ENCODE measurements around the gene DIRAS2.
A peak's percentile ranks its signal among the peaks of the same experiment; 100 is the strongest.

Gene DIRAS2

DNA sequence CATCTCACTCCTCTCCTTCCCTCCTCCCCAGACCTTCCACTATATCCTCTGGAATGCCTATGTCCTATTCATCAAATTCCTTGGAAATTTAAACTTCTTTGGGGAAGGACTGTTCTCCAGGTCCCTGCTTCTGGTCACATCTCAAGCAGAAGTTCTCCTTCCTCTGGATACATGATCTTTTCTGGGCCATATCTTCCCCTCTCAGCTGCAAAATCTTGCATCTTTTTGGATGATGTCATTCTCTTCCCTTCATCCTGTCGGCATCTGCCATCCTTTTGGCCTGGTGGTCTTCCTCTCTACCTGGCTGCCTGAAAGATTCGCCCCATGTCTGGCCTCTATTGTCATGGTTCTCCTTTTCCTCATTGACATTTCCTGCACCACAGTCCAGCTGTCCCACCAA lies 5.2 kb upstream of the DIRAS2 start:
- Histone ChIP-seq H3K27ac (ENCODE audit: low read depth, low read length, severe bottlenecking) (no peak overlapping the region), H3K36me3 (ENCODE audit: control insufficient read depth, insufficient read depth, low read length) (no peaks in the 10 kb centered on the region), H3K4me3 (ENCODE audit: extremely low read depth, insufficient read depth, low read length, poor library complexity, severe bottlenecking) (no peak overlapping the region), H3K4me1 (ENCODE audit: control insufficient read depth, insufficient read depth, low read length, poor library complexity, severe bottlenecking) (no peaks in the 10 kb centered on the region), H3K9me3 (ENCODE audit: control insufficient read depth, low read length) (peaks cover 4% of the 10 kb centered on the region)
- 88 to 90% methylated on average over 2 of the region's 2 CpGs for WGBS, 2 experiments (ENCODE audit: insufficient coverage in 2 of 2)

DNA sequence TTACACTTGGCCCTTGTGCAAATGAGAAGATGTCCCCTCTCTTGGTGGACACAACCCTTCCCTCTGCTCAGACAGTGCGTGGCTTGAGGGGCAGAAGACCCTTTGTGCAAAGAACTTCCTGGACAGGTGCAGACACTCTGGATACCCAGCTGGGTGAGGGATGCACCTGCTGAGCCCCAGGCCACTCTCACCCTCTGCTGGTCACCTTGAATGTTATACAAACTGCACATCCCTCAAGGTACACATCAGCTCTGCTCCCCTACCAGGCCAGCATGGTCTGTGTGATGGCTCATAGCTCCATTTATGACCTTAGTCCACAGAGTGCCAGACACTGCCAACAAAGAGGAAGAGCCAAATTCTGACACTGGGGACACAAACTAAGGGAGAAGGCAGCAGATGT lies 3.1 kb upstream of the DIRAS2 start:
- no peak overlapping the region for H3K4me3 ChIP-seq (ENCODE audit: extremely low read depth, insufficient read depth, low read length, poor library complexity, severe bottlenecking)
- H3K4me1 ChIP-seq (ENCODE audit: control insufficient read depth, insufficient read depth, low read length, poor library complexity, severe bottlenecking), result no peaks in the 10 kb centered on the region
- H3K27ac ChIP-seq (ENCODE audit: low read depth, low read length, severe bottlenecking), result no peak overlapping the region
- H3K9me3 ChIP-seq (ENCODE audit: control insufficient read depth, low read length), result no peaks in the 10 kb centered on the region
- WGBS, 2 experiments (ENCODE audit: insufficient coverage in 2 of 2), result 83 to 100% methylated on average over 1 of the region's 1 CpG
- H3K36me3 ChIP-seq (ENCODE audit: control insufficient read depth, insufficient read depth, low read length), result no peaks in the 10 kb centered on the region

DNA sequence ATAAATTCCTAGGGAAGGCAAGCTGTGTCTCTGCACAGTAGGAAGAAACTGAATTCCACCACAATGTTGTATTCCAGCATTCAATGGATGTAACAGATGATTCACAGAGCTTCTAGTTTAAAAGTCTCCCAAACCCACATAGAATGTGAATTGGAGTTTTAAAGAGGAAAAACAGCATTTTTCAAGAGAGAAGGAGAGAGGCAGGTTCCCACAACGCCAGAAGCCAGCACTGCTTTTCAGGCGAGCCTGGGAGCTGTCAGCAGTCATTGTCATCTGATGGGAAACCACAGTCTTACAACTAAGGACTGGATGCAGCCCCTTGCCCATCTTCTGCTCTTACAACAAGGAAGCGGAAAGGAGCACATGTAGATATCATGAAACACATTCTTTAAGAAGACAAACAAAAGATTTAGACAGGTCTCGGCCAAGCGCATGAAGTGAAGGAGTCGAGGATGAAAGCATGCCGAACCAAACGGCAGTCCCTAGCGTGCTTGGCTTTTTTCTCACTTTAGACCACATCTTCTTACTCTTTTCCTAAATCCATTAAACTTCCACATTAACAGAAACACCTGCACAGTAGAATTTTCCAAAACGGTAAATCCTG lies 638 bp downstream of the DIRAS2 start:
- Histone ChIP-seq H3K36me3 (ENCODE audit: control insufficient read depth, insufficient read depth, low read length) (no peaks in the 10 kb centered on the region), H3K27ac (ENCODE audit: low read depth, low read length, severe bottlenecking) (no peak overlapping the region), H3K9me3 (ENCODE audit: control insufficient read depth, low read length) (no peaks in the 10 kb centered on the region), H3K4me1 (ENCODE audit: control insufficient read depth, insufficient read depth, low read length, poor library complexity, severe bottlenecking) (no peaks in the 10 kb centered on the region), H3K4me3 (ENCODE audit: extremely low read depth, insufficient read depth, low read length, poor library complexity, severe bottlenecking) (peak overlapping the region; percentile 43)
- WGBS, 2 experiments (ENCODE audit: insufficient coverage in 2 of 2), result 17 to 45% methylated on average over 4 to 8 of the region's 10 CpGs

DNA sequence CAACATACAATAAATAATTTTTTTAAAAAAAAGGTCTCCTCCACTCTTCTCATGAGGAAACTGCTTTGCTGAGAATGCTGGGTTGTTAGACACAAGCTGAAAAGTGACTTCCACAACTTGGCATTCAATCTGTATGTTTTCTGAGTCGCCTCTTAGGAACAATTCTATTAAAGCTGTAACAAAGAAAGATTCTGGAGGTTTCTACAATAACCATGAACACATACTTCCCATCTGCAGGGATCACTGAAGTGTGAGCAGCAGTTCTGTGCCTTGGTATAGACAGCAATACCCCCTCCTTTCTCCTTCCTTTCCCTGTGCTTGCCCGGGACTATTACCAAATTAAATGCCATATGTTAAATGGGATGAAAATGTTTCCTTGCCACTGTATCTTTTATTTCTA lies 1.5 kb downstream of the DIRAS2 start:
- Histone ChIP-seq H3K4me3 (ENCODE audit: extremely low read depth, insufficient read depth, low read length, poor library complexity, severe bottlenecking) (no peak overlapping the region), H3K27ac (ENCODE audit: low read depth, low read length, severe bottlenecking) (no peak overlapping the region), H3K4me1 (ENCODE audit: control insufficient read depth, insufficient read depth, low read length, poor library complexity, severe bottlenecking) (no peaks in the 10 kb centered on the region), H3K36me3 (ENCODE audit: control insufficient read depth, insufficient read depth, low read length) (no peaks in the 10 kb centered on the region), H3K9me3 (ENCODE audit: control insufficient read depth, low read length) (no peaks in the 10 kb centered on the region)
- WGBS, 2 experiments (ENCODE audit: insufficient coverage in 2 of 2), result no CpG with 5 or more reads among the region's 2 CpGs

DNA sequence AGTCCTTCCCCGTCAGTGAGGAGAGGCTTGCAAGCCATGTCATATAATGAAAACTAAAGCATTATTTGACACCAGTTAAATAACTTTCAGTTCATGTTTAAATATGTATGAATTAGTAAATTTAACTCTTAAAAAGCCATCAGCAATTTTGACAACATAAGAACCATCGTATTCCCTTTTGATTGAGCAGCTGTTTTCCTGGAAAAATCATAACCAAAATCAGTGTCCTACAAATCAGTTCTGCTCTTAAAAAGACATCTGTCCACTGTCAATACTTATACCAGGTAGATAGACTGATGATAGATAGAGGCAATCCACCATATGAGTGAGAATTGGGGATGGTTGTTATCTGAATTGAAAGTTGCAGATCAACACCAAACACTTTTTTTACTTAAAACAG lies 2.3 kb downstream of the DIRAS2 start:
- WGBS, 2 experiments (ENCODE audit: insufficient coverage in 2 of 2), result 100% methylated on average over 1 of the region's 2 CpGs; no CpG with 5 or more reads in 1 of the 2 experiments
- H3K36me3 ChIP-seq (ENCODE audit: control insufficient read depth, insufficient read depth, low read length), result no peaks in the 10 kb centered on the region
- no peaks in the 10 kb centered on the region for H3K9me3 ChIP-seq (ENCODE audit: control insufficient read depth, low read length)
- no peak overlapping the region for H3K27ac ChIP-seq (ENCODE audit: low read depth, low read length, severe bottlenecking)
- H3K4me3 ChIP-seq (ENCODE audit: extremely low read depth, insufficient read depth, low read length, poor library complexity, severe bottlenecking), result no peak overlapping the region
- no peaks in the 10 kb centered on the region for H3K4me1 ChIP-seq (ENCODE audit: control insufficient read depth, insufficient read depth, low read length, poor library complexity, severe bottlenecking)

DNA sequence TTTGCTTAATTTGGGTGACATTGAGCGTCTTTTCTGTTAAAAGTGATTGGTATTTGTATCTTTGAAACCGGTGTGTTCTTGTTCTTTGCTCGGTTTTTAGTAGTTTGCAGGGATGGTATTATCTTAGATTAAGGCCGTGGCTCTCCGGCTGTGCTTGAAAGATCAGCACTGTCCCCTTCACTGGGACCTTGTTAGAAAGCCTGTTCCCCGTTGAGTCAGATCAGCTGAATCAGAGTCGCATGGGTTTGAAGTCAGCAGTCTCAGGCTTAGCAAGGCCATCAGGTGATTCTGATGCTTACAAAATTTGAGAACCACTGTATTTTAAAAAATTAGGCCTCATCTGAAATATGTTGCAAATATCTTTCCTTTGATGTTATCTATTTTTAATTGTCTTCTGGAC lies 5.0 kb downstream of the DIRAS2 start:
- no peaks in the 10 kb centered on the region for H3K36me3 ChIP-seq (ENCODE audit: control insufficient read depth, insufficient read depth, low read length)
- no peak overlapping the region for H3K27ac ChIP-seq (ENCODE audit: low read depth, low read length, severe bottlenecking)
- no peak overlapping the region for H3K4me3 ChIP-seq (ENCODE audit: extremely low read depth, insufficient read depth, low read length, poor library complexity, severe bottlenecking)
- H3K9me3 ChIP-seq (ENCODE audit: control insufficient read depth, low read length), result no peaks in the 10 kb centered on the region
- WGBS, 2 experiments (ENCODE audit: insufficient coverage in 2 of 2), result 81 to 90% methylated on average over 3 to 7 of the region's 7 CpGs
- no peaks in the 10 kb centered on the region for H3K4me1 ChIP-seq (ENCODE audit: control insufficient read depth, insufficient read depth, low read length, poor library complexity, severe bottlenecking)

DNA sequence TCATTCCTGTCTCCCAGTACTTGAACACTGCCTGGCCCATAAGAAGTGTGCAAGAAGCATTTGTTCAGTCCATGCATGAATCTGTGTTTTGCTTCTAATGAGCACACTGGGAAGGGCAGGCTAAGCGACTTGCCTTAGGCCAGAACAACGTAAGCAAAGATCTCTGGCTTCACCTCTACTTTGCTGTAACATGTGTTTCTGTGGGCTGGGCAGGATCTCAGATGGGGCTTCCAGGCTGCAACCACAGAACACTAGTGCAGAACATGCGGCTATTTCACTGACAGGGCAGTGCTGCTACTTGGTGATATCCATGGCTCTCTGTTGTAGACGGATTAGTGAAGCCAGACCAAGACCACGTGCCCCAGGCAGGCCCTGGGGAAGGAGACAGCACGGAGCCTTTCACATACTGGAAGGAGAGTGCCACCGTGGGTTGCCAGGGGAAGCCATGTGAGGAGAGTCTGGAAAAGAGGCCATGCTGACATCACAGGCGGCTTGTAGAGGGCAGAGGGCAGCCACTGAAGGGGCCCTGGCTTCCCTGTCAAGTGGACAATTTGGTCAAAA lies 9.9 kb downstream of the DIRAS2 start:
- no peak overlapping the region for H3K4me3 ChIP-seq (ENCODE audit: extremely low read depth, insufficient read depth, low read length, poor library complexity, severe bottlenecking)
- WGBS, 2 experiments (ENCODE audit: insufficient coverage in 2 of 2), result 89% methylated on average over 8 of the region's 8 CpGs
- no peak overlapping the region for H3K27ac ChIP-seq (ENCODE audit: low read depth, low read length, severe bottlenecking)
- no peaks in the 10 kb centered on the region for H3K4me1 ChIP-seq (ENCODE audit: control insufficient read depth, insufficient read depth, low read length, poor library complexity, severe bottlenecking)
- no peaks in the 10 kb centered on the region for H3K36me3 ChIP-seq (ENCODE audit: control insufficient read depth, insufficient read depth, low read length)
- H3K9me3 ChIP-seq (ENCODE audit: control insufficient read depth, low read length), result no peaks in the 10 kb centered on the region

DNA sequence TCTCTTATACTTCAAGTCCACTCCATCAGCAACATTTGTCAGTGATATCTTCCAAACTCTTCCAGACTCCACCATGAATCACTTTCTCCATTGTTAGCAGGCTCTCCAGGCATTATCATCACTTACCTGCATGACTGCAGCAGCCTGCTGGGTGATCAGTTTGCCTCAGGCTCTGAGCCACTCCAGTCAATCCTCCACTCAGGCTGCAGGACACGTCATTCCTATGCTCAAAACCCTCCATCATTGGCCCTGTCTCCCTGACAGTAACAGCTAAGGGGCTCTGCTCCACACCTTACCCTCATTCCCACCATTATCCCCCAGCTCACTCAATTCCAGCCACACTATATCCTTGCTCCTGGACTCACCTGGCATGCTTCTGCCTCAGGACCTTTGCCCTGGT lies 10.7 kb downstream of the DIRAS2 start:
- H3K4me3 ChIP-seq (ENCODE audit: extremely low read depth, insufficient read depth, low read length, poor library complexity, severe bottlenecking), result no peak overlapping the region
- no peaks in the 10 kb centered on the region for H3K9me3 ChIP-seq (ENCODE audit: control insufficient read depth, low read length)
- no peaks in the 10 kb centered on the region for H3K4me1 ChIP-seq (ENCODE audit: control insufficient read depth, insufficient read depth, low read length, poor library complexity, severe bottlenecking)
- H3K27ac ChIP-seq (ENCODE audit: low read depth, low read length, severe bottlenecking), result no peak overlapping the region
- WGBS, 2 experiments (ENCODE audit: insufficient coverage in 2 of 2), result 80 to 93% methylated on average over 1 of the region's 1 CpG
- H3K36me3 ChIP-seq (ENCODE audit: control insufficient read depth, insufficient read depth, low read length), result no peaks in the 10 kb centered on the region

DNA sequence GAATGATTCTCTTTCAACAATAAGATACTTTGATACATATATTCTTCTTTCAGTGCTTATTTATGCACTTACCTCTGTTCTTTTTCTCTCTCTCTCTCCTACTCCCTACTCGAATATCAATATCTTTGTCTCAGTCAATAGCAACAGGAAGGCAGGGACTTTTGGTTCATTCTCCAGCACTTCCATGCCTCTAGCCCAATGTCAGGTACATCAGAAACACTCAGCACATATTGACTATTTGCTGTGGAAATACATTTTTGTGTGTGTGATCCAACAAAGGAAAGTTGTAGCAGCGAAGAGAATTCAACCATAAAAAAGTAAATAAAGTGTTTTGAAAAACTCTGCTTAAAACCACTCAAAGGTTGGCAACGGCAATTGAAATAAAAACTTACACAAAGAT lies 12.6 kb downstream of the DIRAS2 start:
- Histone ChIP-seq H3K27ac (ENCODE audit: low read depth, low read length, severe bottlenecking) (no peak overlapping the region), H3K9me3 (ENCODE audit: control insufficient read depth, low read length) (no peaks in the 10 kb centered on the region), H3K36me3 (ENCODE audit: control insufficient read depth, insufficient read depth, low read length) (no peaks in the 10 kb centered on the region), H3K4me1 (ENCODE audit: control insufficient read depth, insufficient read depth, low read length, poor library complexity, severe bottlenecking) (no peaks in the 10 kb centered on the region), H3K4me3 (ENCODE audit: extremely low read depth, insufficient read depth, low read length, poor library complexity, severe bottlenecking) (no peak overlapping the region)
- WGBS, 2 experiments (ENCODE audit: insufficient coverage in 2 of 2), result 100% methylated on average over 1 of the region's 3 CpGs; no CpG with 5 or more reads in 1 of the 2 experiments

DNA sequence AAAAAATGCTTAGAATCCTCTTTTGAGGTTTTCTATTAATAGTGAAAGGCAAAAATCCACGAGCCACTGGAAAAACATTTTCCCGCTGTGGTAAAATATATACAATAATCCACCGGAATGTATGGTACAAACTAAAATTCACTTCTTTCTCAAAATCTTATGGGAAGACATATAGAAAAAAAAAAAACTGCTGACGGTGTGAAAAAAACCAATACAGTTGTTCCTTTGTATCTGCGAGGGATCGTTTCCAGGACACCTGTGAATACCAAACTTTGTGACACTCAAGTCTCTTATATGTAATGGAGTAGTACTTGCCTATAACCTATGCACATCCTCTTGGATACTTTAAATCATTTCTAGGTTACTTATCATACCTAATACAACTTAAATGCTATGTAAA lies 13.3 kb downstream of the DIRAS2 start:
- H3K9me3 ChIP-seq (ENCODE audit: control insufficient read depth, low read length), result no peaks in the 10 kb centered on the region
- H3K4me1 ChIP-seq (ENCODE audit: control insufficient read depth, insufficient read depth, low read length, poor library complexity, severe bottlenecking), result no peaks in the 10 kb centered on the region
- no CpG with 5 or more reads among the region's 6 CpGs for WGBS, 2 experiments (ENCODE audit: insufficient coverage in 2 of 2)
- no peak overlapping the region for H3K27ac ChIP-seq (ENCODE audit: low read depth, low read length, severe bottlenecking)
- no peaks in the 10 kb centered on the region for H3K36me3 ChIP-seq (ENCODE audit: control insufficient read depth, insufficient read depth, low read length)
- no peak overlapping the region for H3K4me3 ChIP-seq (ENCODE audit: extremely low read depth, insufficient read depth, low read length, poor library complexity, severe bottlenecking)

DNA sequence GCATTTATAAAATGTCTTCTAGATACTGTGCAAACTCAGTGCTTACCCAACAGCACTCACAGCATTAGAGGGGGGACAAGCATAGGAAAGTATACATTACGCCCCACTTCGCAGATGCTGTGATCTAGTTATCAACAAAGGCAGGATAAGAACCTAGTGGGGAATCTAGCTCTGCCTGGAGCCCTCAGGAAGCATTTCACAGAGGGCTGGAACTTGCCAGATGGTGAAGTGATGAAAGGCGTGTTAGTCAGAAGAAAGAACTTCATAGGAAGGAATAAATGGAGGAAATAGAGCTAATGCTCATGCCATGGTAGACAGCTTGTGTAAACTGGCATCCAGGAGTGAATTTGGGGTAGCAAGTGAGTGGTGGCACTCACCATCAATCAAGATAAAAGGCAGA lies 25.8 kb downstream of the DIRAS2 start:
- H3K36me3 ChIP-seq (ENCODE audit: control insufficient read depth, insufficient read depth, low read length), result no peaks in the 10 kb centered on the region
- WGBS, 2 experiments (ENCODE audit: insufficient coverage in 2 of 2), result 86 to 94% methylated on average over 3 of the region's 3 CpGs
- no peak overlapping the region for H3K4me3 ChIP-seq (ENCODE audit: extremely low read depth, insufficient read depth, low read length, poor library complexity, severe bottlenecking)
- H3K4me1 ChIP-seq (ENCODE audit: control insufficient read depth, insufficient read depth, low read length, poor library complexity, severe bottlenecking), result no peaks in the 10 kb centered on the region
- no peaks in the 10 kb centered on the region for H3K9me3 ChIP-seq (ENCODE audit: control insufficient read depth, low read length)
- no peak overlapping the region for H3K27ac ChIP-seq (ENCODE audit: low read depth, low read length, severe bottlenecking)
